ENCODE measurements around the gene PNPO.
"Not testable (repeated sequence)": the region's sequence is repeated elsewhere in the genome, so short reads cannot be mapped to it uniquely, and the experiment has no call there.

DNA sequence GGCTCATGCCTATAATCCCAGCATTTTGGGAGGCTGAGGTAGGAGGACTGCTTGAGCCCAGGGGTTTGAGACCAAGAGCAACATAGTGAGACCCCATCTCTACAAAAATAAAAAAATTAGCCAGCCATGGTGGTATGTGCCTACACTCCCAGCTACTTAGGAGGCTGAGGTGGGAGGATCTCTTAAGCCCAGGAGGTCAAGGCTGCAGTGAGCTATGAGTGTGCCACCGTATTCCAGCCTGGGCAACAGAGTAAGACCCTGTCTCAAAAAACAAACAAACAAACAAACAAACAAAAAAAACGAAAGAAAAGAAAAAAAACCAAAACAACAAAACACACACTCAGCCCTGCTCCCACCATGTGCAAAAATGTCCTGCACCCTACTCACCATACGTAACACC is 5.9 kb upstream of the PNPO start:
- TF ChIP-seq, protein P1, sequence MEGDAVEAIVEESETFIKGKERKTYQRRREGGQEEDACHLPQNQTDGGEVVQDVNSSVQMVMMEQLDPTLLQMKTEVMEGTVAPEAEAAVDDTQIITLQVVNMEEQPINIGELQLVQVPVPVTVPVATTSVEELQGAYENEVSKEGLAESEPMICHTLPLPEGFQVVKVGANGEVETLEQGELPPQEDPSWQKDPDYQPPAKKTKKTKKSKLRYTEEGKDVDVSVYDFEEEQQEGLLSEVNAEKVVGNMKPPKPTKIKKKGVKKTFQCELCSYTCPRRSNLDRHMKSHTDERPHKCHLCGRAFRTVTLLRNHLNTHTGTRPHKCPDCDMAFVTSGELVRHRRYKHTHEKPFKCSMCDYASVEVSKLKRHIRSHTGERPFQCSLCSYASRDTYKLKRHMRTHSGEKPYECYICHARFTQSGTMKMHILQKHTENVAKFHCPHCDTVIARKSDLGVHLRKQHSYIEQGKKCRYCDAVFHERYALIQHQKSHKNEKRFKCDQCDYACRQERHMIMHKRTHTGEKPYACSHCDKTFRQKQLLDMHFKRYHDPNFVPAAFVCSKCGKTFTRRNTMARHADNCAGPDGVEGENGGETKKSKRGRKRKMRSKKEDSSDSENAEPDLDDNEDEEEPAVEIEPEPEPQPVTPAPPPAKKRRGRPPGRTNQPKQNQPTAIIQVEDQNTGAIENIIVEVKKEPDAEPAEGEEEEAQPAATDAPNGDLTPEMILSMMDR (IDR thresholded peaks at IDR 0.05) = not testable (repeated sequence)
- TF ChIP-seq POLR2A (IDR thresholded peaks at IDR 0.05) = not testable (repeated sequence)

Measured in body of pancreas (tissue), 4 donors.